HEK293 (cell line): Measurements from ENCODE around the gene MYO7A.
A peak's percentile ranks its signal among the peaks of the same experiment; 100 is the strongest.

Experiments
- CTCF ChIA-PET: fragments of 350-600 bp; formaldehyde crosslinking; extraction: SDS; loops from one replicate; lab custom pipeline; 2021; ENCODE audit warnings: antibody characterized with exemption; lab: Yijun Ruan, JAX
- POLR2A ChIA-PET: fragments of 300-600 bp; formaldehyde crosslinking; extraction: SDS; loops from one replicate; lab custom pipeline; 2020; ENCODE audit warnings: antibody characterized with exemption, inconsistent platforms; lab: Yijun Ruan, JAX
- H3K27ac ChIP-seq: fragments of 200-500 bp; sonication (Bioruptor generic); 2 replicates; pipeline ENCODE4 v1.5.1; 2014; ENCODE audit warnings: low read depth, low read length, control low read depth, inconsistent platforms; ENCODE audit errors: extremely low read depth
- H3K36me3 ChIP-seq, 2 experiments: fragments of 200-500 bp in 1 of 2; sonication (Bioruptor generic) in 1 of 2; 1 replicate in 1 of 2; 2 replicates in 1 of 2; pipeline ENCODE4 v1.5.1; 2014 to 2017; ENCODE audit warnings: inconsistent platforms in 2 of 2, low read length in 2 of 2; ENCODE audit not compliant: control insufficient read depth in 2 of 2, insufficient read depth in 1 of 2
- H3K4me1 ChIP-seq: fragments of 200-500 bp; sonication (Bioruptor generic); 2 replicates; pipeline ENCODE4 v1.5.1; 2014; ENCODE audit warnings: mild to moderate bottlenecking, low read length, inconsistent platforms; ENCODE audit not compliant: control insufficient read depth, insufficient read depth
- H3K4me3 ChIP-seq: 2 replicates; pipeline ENCODE4 v1.5.1; 2011; ENCODE audit warnings: low read depth, mild to moderate bottlenecking, control low read depth, low read length, moderate library complexity
- H3K9me3 ChIP-seq: fragments of 200-500 bp; sonication (Bioruptor generic); 2 replicates; pipeline ENCODE4 v1.5.1; 2014; ENCODE audit warnings: low read depth, low read length, inconsistent platforms; ENCODE audit not compliant: control insufficient read depth, insufficient read depth
- EGR2 ChIP-seq: fragments of 450-650 bp; formaldehyde crosslinking; IDR thresholded peaks from 2 replicates; pipeline ENCODE4 v1.5.1; 2016; ENCODE audit warnings: low read depth, missing biosample characterization, missing genetic modification characterization
- GLI4 ChIP-seq: fragments of 450-650 bp; formaldehyde crosslinking; IDR thresholded peaks from 2 replicates; pipeline ENCODE4 v1.5.1; 2016; ENCODE audit warnings: missing biosample characterization, missing genetic modification characterization
- KLF17 ChIP-seq: fragments of 450-650 bp; formaldehyde crosslinking; IDR thresholded peaks from 2 replicates; pipeline ENCODE4 v1.5.1; 2016; ENCODE audit warnings: missing biosample characterization, missing genetic modification characterization
- MEIS1 ChIP-seq: sonication (generic); formaldehyde crosslinking; IDR thresholded peaks from 2 replicates; pipeline ENCODE4 v1.8.1; 2022; ENCODE audit warnings: missing genetic modification reagents, mild to moderate bottlenecking, borderline replicate concordance
- PBX3 ChIP-seq: sonication (generic); formaldehyde crosslinking; IDR thresholded peaks from 2 replicates; pipeline ENCODE4 v1.8.1; 2022; ENCODE audit warnings: mild to moderate bottlenecking, moderate library complexity, missing genetic modification reagents
- PRDM1 ChIP-seq: fragments of 450-650 bp; formaldehyde crosslinking; IDR thresholded peaks from 2 replicates; pipeline ENCODE4; 2016; ENCODE audit warnings: missing biosample characterization, missing genetic modification characterization
- SETDB1 ChIP-seq: IDR thresholded peaks from one replicate; pipeline ENCODE4 v1.6.1; 2017; ENCODE audit warnings: mild to moderate bottlenecking, low read length, moderate library complexity, mixed read lengths; ENCODE audit not compliant: insufficient read length
- ZBTB48 ChIP-seq: fragments of 450-650 bp; formaldehyde crosslinking; IDR thresholded peaks from 2 replicates; pipeline ENCODE4 v1.5.1; 2016; ENCODE audit warnings: missing biosample characterization, missing genetic modification characterization
- ZIC2 ChIP-seq: fragments of 450-650 bp; formaldehyde crosslinking; IDR thresholded peaks from 2 replicates; pipeline ENCODE4 v1.5.1; 2016; ENCODE audit warnings: missing biosample characterization, missing genetic modification characterization
- ZNF2 ChIP-seq: fragments of 450-650 bp; formaldehyde crosslinking; IDR thresholded peaks from 2 replicates; pipeline ENCODE4 v1.5.1; 2016; ENCODE audit warnings: missing biosample characterization, missing genetic modification characterization
- ZNF239 ChIP-seq: fragments of 450-650 bp; formaldehyde crosslinking; IDR thresholded peaks from 2 replicates; pipeline ENCODE4 v1.5.1; 2016; ENCODE audit warnings: missing biosample characterization, missing genetic modification characterization
- ZNF501 ChIP-seq: fragments of 450-650 bp; formaldehyde crosslinking; IDR thresholded peaks from 2 replicates; pipeline ENCODE4 v1.5.1; 2016; ENCODE audit warnings: missing biosample characterization, missing genetic modification characterization
- ZNF623 ChIP-seq: fragments of 450-650 bp; formaldehyde crosslinking; IDR thresholded peaks from 2 replicates; pipeline ENCODE4 v1.5.1; 2016; ENCODE audit warnings: missing biosample characterization, missing genetic modification characterization
- ZNF629 ChIP-seq: fragments of 450-650 bp; formaldehyde crosslinking; IDR thresholded peaks from 2 replicates; pipeline ENCODE4 v1.5.1; 2017; ENCODE audit warnings: missing biosample characterization, missing genetic modification characterization
- ZNF654 ChIP-seq: fragments of 450-650 bp; formaldehyde crosslinking; IDR thresholded peaks from 2 replicates; pipeline ENCODE4 v1.5.1; 2016; ENCODE audit warnings: low read depth, missing biosample characterization, missing genetic modification characterization
- TF ChIP-seq, protein P1 (sequence below): fragments of 450-650 bp; formaldehyde crosslinking; IDR thresholded peaks from 2 replicates; pipeline ENCODE4 v1.5.1; 2016; ENCODE audit warnings: missing biosample characterization, missing genetic modification characterization
- TF ChIP-seq, protein P2 (sequence below): fragments of 450-650 bp; formaldehyde crosslinking; IDR thresholded peaks from 2 replicates; pipeline ENCODE4 v1.5.1; 2016; ENCODE audit warnings: missing biosample characterization, missing genetic modification characterization

The MYO7A gene

GRCh38 chr11:77140231-77140851, 12.3 kb downstream of the MYO7A start:
- H3K36me3 ChIP-seq, result no peaks in the 10 kb centered on the region
- no peak overlapping the region for H3K4me3 ChIP-seq
- ChIA-PET POLR2A (no interaction called here), CTCF (interaction anchor here (0.7 to 2.4 kb wide), 3 partner anchors 13 to 407 kb away, joined by 3 to 11 read pairs (median 4); partner anchors contain the start of gene MYO7A)
- no peaks in the 10 kb centered on the region for H3K9me3 ChIP-seq
- H3K27ac ChIP-seq, result no peak overlapping the region
- H3K4me1 ChIP-seq, result no peaks in the 10 kb centered on the region
- TF ChIP-seq ZBTB48 (tag by site-specific recombination) (peak; percentile 79), MEIS1 (CRISPR knock-in tag) (no peak), PBX3 (CRISPR knock-in tag) (no peak), ZNF2 (tag by site-specific recombination) (no peak), ZIC2 (tag by site-specific recombination) (peak; percentile 49), PRDM1 (tag by site-specific recombination) (no peak)
- TF ChIP-seq, protein P1, sequence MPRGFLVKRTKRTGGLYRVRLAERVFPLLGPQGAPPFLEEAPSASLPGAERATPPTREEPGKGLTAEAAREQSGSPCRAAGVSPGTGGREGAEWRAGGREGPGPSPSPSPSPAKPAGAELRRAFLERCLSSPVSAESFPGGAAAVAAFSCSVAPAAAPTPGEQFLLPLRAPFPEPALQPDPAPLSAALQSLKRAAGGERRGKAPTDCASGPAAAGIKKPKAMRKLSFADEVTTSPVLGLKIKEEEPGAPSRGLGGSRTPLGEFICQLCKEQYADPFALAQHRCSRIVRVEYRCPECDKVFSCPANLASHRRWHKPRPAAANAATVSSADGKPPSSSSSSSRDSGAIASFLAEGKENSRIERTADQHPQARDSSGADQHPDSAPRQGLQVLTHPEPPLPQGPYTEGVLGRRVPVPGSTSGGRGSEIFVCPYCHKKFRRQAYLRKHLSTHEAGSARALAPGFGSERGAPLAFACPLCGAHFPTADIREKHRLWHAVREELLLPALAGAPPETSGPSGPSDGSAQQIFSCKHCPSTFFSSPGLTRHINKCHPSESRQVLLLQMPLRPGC, result no peak

GRCh38 chr11:77141034-77141433, 13.0 kb downstream of the MYO7A start:
- ChIA-PET POLR2A (no interaction called here), CTCF (interaction anchor here (0.8 to 2.4 kb wide), 4 partner anchors 14 to 407 kb away, joined by 4 to 13 read pairs (median 8); partner anchors contain the start of gene MYO7A)
- H3K27ac ChIP-seq, result no peak overlapping the region
- H3K4me3 ChIP-seq, result no peak overlapping the region
- TF ChIP-seq ZNF629 (tag by site-specific recombination), result peak; percentile 58
- TF ChIP-seq, protein P2, sequence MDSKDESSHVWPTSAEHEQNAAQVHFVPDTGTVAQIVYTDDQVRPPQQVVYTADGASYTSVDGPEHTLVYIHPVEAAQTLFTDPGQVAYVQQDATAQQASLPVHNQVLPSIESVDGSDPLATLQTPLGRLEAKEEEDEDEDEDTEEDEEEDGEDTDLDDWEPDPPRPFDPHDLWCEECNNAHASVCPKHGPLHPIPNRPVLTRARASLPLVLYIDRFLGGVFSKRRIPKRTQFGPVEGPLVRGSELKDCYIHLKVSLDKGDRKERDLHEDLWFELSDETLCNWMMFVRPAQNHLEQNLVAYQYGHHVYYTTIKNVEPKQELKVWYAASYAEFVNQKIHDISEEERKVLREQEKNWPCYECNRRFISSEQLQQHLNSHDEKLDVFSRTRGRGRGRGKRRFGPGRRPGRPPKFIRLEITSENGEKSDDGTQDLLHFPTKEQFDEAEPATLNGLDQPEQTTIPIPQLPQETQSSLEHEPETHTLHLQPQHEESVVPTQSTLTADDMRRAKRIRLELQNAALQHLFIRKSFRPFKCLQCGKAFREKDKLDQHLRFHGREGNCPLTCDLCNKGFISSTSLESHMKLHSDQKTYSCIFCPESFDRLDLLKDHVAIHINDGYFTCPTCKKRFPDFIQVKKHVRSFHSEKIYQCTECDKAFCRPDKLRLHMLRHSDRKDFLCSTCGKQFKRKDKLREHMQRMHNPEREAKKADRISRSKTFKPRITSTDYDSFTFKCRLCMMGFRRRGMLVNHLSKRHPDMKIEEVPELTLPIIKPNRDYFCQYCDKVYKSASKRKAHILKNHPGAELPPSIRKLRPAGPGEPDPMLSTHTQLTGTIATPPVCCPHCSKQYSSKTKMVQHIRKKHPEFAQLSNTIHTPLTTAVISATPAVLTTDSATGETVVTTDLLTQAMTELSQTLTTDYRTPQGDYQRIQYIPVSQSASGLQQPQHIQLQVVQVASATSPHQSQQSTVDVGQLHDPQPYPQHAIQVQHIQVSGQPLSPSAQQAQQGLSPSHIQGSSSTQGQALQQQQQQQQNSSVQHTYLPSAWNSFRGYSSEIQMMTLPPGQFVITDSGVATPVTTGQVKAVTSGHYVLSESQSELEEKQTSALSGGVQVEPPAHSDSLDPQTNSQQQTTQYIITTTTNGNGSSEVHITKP (tag by site-specific recombination), result peak; percentile 90
- no peak for TF ChIP-seq KLF17
- no peak for TF ChIP-seq GLI4 (tag by site-specific recombination)
- no peak for TF ChIP-seq ZNF501 (tag by site-specific recombination)
- H3K4me1 ChIP-seq, result no peaks in the 10 kb centered on the region
- no peaks in the 10 kb centered on the region for H3K36me3 ChIP-seq
- H3K9me3 ChIP-seq, result no peaks in the 10 kb centered on the region

DNA sequence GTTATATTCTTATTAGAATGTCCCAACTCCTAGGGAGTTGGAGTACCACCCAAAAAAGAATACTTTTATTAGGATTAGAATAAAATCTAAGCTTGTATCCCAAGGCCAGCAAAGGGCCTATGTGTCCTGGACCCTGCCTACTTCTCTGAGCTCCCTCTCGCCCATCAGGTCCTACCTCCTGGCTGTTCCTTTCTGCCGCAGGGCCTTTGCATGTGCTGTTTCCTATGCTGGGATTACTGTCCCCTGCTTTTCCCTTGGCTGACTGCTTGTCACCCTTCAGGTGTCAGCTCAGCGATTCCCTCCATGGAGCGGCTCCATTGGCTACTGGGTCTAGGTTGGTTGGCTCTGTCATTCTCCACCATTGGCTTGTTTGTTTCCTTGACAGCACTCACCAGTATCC, 13.4 kb downstream of the MYO7A start:
- no peak overlapping the region for H3K27ac ChIP-seq
- POLR2A ChIA-PET, result no interaction called here
- H3K4me3 ChIP-seq, result no peak overlapping the region

More for the DNA sequence above, 13.4 kb downstream of the MYO7A start:
- Histone ChIP-seq H3K36me3 (no peaks in the 10 kb centered on the region), H3K9me3 (no peaks in the 10 kb centered on the region), H3K4me1 (no peaks in the 10 kb centered on the region)
- TF ChIP-seq SETDB1, result no peak
- no peak for TF ChIP-seq ZNF654
- no peak for TF ChIP-seq EGR2
- peak; percentile 89 for TF ChIP-seq ZNF623
- no peak for TF ChIP-seq ZNF239 (tag by site-specific recombination)
- TF ChIP-seq, all 188 proteins: peak for 1
- CTCF ChIA-PET, result interaction anchor here (0.8 to 2.3 kb wide), 2 partner anchors 14 to 261 kb away, joined by 4 to 13 read pairs; partner anchors contain the start of gene MYO7A
